Activated CD4-positive, CD25-positive, alpha-beta regulatory T cell treated with anti-CD3 and anti-CD28 coated beads, Interleukin-2, amount 50 U/mL, for 24 hours (primary cell): Measurements from ENCODE around the gene SCAF4.
"Not testable (repeated sequence)": the region's sequence is repeated elsewhere in the genome, so short reads cannot be mapped to it uniquely, and the experiment has no call there.

Experiments used
- ATAC-seq, 2 donors: fragments of 150-1000 bp; cut with Tn5 transposase; one replicate each; pipeline ENCODE4 v1.10.0; 2021; ENCODE audit warnings: mild to moderate bottlenecking in 1 of 2, moderate library complexity in 1 of 2

SCAF4 gene

DNA sequence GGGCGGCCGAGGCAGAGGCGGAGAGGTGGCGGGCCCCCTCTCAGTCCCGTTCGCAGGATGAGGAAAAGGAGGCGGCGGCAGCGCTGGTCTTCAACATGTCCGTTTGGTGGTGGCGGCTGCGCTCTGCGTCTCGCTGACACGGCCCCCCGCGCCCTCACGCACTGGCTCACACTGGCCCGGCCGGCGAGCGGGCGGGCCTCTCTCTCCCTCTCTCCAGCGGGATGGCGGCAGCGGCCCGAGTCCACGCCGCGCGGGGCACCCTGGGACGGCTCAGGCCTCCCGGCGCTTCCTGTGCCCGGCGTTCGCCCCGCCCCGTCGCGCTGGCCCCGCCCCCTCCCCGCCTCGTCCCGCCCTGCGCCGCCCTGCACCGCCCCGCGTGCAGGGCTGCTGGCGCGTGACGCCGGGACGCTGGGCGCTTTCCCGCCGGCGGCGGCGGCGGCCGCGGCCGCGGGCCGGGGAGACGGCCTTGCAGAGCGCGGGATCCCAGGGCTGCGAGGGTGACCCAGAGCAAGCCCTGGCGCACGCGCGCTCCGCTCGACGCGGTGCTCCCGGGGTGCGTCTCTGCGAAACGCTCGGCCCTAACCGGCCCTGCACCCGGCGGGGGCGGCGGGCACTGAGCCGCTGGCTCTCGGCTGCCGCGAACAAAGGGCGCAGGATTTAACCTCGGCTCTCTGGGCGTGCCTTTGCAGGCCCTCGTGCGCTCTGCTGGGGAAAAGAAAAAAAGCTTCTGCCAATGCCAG, at the start of gene SCAF4:
Gene SCAF4, minus strand, starts transcription at position 262 of the 740 bp plus-strand sequence. CDS start 426 bp downstream, outside the sequence.
- ATAC-seq = peak; percentile 86 to 89

- ATAC-seq = no peak
Measured at GRCh38 chr21:31780944-31781343, 49.0 kb upstream of the SCAF4 start.

GRCh38 chr21:31778546-31778945, 46.6 kb upstream of the SCAF4 start:
- ATAC-seq = no peak

GRCh38 chr21:31777857-31778256, 45.9 kb upstream of the SCAF4 start:
- no peak for ATAC-seq

DNA sequence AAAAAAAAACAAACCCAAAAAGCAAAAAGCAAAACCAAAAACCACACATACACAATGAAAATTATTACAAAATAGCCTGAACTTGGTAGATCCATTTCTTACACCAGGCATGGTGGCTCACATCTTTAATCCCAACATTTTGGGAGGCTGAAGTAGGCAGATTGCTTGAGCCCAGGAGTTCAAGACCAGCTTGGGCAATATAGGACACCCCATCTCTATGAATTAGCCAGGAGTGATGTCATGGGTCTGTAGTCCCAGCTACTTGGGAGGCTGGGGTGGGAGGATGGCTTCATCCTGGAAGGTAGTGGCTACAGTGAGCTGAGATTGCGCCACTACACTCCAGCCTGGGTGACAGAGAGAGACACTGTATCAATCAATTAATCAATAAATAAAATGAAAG, 42.1 kb upstream of the SCAF4 start:
- no peak for ATAC-seq

GRCh38 chr21:31772674-31773555, 41.0 kb upstream of the SCAF4 start:
- no peak for ATAC-seq

- no peak for ATAC-seq
Measured at GRCh38 chr21:31771685-31772084, 39.8 kb upstream of the SCAF4 start.

DNA sequence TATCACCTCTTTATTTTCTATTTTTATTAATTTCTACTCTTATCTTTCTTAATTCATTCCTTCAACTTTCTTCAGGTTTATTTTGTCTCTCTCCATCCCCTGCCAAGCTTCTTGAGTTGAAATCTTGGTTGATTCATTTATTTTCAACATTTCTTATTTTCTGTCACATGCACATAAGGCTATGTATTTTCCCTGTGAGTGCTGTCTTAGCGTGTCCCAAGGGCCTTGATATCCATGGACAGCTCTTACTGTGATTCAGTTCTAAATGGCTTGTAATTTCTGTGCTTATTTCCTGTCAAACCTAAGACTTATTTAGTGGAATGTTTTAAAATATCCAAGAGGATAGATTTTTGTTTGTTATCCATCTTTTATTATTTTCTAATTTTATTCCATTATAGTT, 36.8 kb upstream of the SCAF4 start:
- ATAC-seq = no peak

DNA sequence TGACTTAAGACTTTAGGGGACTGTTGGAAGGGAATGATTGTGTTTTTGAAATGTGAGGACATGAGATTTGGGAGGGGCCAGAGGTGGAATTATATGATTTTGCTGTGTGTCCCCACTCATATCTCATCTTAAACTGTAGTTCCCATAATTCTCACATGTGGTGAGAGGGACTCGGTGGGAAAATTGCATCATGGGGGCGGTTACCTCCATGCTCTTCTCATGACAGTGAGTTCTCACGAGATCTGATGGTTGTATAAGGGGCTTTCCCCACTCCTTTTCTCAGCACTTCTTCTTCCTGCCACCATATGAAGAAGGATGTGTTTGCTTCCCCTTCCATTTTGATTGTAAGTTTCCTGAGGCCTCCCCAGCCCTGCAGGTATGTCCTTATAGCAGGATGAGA, 35.0 kb upstream of the SCAF4 start:
- no peak for ATAC-seq

DNA sequence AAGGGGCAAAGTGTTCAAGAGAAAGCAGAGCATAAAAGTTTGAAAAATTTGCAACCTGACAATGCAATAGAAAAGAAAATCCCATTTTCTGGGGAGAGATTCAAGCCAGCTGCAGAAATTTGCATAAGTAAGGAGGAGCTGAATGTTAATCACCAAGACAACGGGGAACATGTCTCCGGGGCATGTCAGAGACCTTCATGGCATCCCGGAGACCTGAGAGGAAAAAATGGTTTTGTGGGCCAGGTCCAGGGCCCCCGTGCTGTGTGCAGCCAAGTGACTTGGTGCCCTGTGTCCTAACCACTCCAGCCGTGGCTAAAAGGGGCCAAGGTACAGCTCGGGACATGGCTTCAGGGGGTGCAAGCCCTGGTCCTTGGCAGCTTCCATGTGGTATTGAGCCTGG, 33.9 kb upstream of the SCAF4 start:
- ATAC-seq = not testable (repeated sequence)

- no peak for ATAC-seq
Measured at GRCh38 chr21:31760931-31761330, 29.0 kb upstream of the SCAF4 start.

DNA sequence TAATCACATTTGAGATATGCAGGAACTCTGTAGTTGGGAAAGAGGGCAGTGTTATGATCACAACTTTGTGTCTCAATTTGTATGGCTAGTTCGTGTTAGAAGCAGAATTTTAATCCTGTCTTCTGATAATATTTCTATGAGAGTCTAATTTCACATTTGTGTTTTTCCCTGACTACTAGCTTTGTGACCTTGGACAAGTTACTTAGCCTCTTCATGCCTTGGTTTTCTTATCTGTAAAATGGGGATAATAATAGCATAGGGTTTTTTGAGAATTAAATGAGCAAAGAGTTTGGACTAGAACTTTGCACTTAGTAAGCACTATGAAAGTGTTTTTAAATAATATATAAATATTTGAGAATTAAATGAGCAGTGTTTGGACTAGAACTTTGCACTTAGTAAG, 24.9 kb upstream of the SCAF4 start:
- ATAC-seq = no peak

GRCh38 chr21:31755027-31755426, 23.1 kb upstream of the SCAF4 start:
- no peak for ATAC-seq

GRCh38 chr21:31754708-31754960, 22.7 kb upstream of the SCAF4 start:
- ATAC-seq = no peak

GRCh38 chr21:31753949-31754707, 22.2 kb upstream of the SCAF4 start:
- no peak for ATAC-seq

- no peak for ATAC-seq
Measured at GRCh38 chr21:31752967-31753366, 21.0 kb upstream of the SCAF4 start.

GRCh38 chr21:31752352-31752751, 20.4 kb upstream of the SCAF4 start:
- ATAC-seq = no peak

- no peak for ATAC-seq
Measured at GRCh38 chr21:31750843-31751242, 18.9 kb upstream of the SCAF4 start.

GRCh38 chr21:31744182-31744800, 12.4 kb upstream of the SCAF4 start:
- ATAC-seq = no peak

DNA sequence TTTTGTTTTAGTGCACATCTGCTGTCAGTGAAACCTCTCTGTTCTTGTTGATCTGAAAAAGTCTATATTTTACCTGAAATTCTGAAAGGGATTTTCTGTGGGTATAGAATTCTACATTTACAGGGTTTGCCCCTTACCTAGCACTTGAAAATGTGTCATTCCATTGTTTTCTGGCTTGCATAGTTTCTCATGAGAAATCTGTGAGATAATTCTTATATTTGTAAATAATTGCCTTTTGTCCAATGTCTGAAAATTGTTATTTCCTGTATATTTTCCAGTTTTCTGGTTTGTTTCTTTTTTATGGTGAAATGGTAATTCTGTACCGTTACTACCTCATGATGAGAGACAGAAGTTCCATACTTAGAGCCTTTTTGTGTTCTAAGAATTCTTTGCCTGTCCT, 11.8 kb upstream of the SCAF4 start:
- ATAC-seq = no peak

DNA sequence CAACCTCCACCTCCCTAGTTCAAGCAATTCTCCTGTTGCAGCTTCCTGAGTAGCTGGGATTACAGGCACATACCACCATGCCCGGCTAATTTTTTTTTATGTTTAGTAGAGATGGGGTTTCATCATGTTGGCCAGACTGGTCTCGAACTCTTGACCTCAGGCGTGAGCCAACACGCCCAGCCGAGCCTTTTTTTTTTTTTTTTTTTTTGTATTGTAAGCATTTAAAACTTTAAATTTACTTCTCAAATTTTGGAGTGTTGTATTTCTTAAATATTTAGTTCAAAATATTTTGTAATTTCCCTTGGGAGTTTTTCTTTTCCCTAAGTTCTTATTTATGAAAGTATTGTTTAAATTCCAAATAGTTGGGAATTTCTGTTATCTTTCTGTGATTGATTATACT, 9.2 kb upstream of the SCAF4 start:
- no peak for ATAC-seq

- ATAC-seq = not testable (repeated sequence)
Measured at GRCh38 chr21:31737586-31738397, 5.9 kb upstream of the SCAF4 start.
